Erythroblast (primary cell): Measurements from ENCODE around the gene ACTA2.

Source experiments
- GATA1 ChIP-seq: IDR thresholded peaks from 2 replicates; pipeline ENCODE4 v1.6.1; 2011; ENCODE audit warnings: low read depth, mild to moderate bottlenecking, control low read depth, low read length, moderate library complexity
- POLR2A ChIP-seq: IDR thresholded peaks from 2 replicates; pipeline ENCODE4 v1.6.1; 2011; ENCODE audit warnings: mild to moderate bottlenecking, low read length

DNA sequence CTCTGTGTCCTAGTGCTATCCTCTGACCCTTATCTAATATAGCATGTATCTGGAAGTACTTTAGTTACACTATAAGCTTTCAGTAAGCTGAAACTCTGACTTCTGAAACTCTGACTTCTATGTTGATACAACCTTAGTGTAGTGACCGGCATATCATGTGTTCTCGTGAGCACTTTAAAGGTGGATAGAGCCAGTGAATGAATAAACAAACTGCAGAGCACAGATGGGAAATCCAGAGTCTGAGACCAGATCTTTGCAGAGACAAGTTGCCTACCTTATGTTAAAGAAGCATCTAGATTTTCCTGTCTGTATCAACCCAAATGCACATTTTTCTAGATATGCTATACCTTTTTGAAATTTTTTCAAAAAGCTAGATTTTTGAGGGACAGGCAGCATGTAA is 3.5 kb downstream of the ACTA2 start:
- TF ChIP-seq POLR2A (no peak), GATA1 (no peak)
